OCI-LY1 (cell line): ENCODE data around the gene ASB2.

Experiments
- H2AFZ ChIP-seq: fragments of 200-600 bp; sonication (generic), shearing (Covaris generic); 2 replicates; pipeline ENCODE4 v1.6.0; 2014; ENCODE audit warnings: antibody characterized with exemption, mild to moderate bottlenecking, low read length
- H3F3A ChIP-seq: fragments of 200-600 bp; sonication (generic), shearing (Covaris generic); 2 replicates; pipeline ENCODE4 v1.6.0; 2014; ENCODE audit warnings: mild to moderate bottlenecking, antibody characterized with exemption, low read length, moderate library complexity; ENCODE audit not compliant: insufficient read depth
- H3K27ac ChIP-seq: fragments of 200-600 bp; sonication (generic); 2 replicates; pipeline ENCODE4 v1.5.1; 2014; ENCODE audit warnings: low read length, mixed run types, mild to moderate bottlenecking, low read depth; ENCODE audit not compliant: poor library complexity, severe bottlenecking
- H3K27me3 ChIP-seq: fragments of 200-600 bp; sonication (generic); 2 replicates; pipeline ENCODE4 v1.6.0; 2014; ENCODE audit warnings: antibody characterized with exemption, mild to moderate bottlenecking, low read length, moderate library complexity; ENCODE audit not compliant: insufficient read depth
- H3K36me3 ChIP-seq: fragments of 200-600 bp; sonication (generic); 2 replicates; pipeline ENCODE4 v1.6.1; 2014; ENCODE audit warnings: mild to moderate bottlenecking, antibody characterized with exemption, low read length, moderate library complexity, mixed read lengths; ENCODE audit not compliant: insufficient read depth
- H3K4me1 ChIP-seq: fragments of 200-600 bp; sonication (generic); 2 replicates; pipeline ENCODE4 v1.5.1; 2014; ENCODE audit warnings: mild to moderate bottlenecking, low read length, moderate library complexity; ENCODE audit not compliant: insufficient read depth, severe bottlenecking
- H3K4me2 ChIP-seq: fragments of 200-600 bp; sonication (generic), shearing (Covaris generic); 2 replicates; pipeline ENCODE4 v1.6.1; 2014; ENCODE audit warnings: low read length
- H3K4me3 ChIP-seq: fragments of 200-600 bp; sonication (generic); 2 replicates; pipeline ENCODE4 v1.5.1; 2014; ENCODE audit warnings: low read length, low read depth, mild to moderate bottlenecking, mixed read lengths; ENCODE audit not compliant: poor library complexity, severe bottlenecking
- H3K79me2 ChIP-seq: fragments of 200-600 bp; shearing (Covaris generic); 2 replicates; pipeline ENCODE4 v1.6.1; 2016; ENCODE audit warnings: mixed run types, low read length, mixed read lengths; ENCODE audit not compliant: insufficient read depth
- H3K9ac ChIP-seq: fragments of 200-600 bp; sonication (generic), shearing (Covaris generic); 2 replicates; pipeline ENCODE4 v1.6.1; 2014; ENCODE audit warnings: mild to moderate bottlenecking, low read length, mixed read lengths
- H3K9me2 ChIP-seq: fragments of 200-600 bp; sonication (generic), shearing (Covaris generic); 2 replicates; pipeline ENCODE4 v1.6.1; 2014; ENCODE audit warnings: low read depth, mild to moderate bottlenecking, low read length, mixed read lengths
- H3K9me3 ChIP-seq: fragments of 200-600 bp; shearing (Covaris generic); 2 replicates; pipeline ENCODE4 v1.6.1; 2014; ENCODE audit warnings: low read length, mixed read lengths
- H4K20me1 ChIP-seq: fragments of 200-600 bp; sonication (generic), shearing (Covaris generic); 2 replicates; pipeline ENCODE4 v1.6.0; 2016; ENCODE audit warnings: mild to moderate bottlenecking, low read length; ENCODE audit not compliant: insufficient read depth
- CTCF ChIP-seq: fragments of 200-600 bp; sonication (generic), shearing (Covaris generic); IDR thresholded peaks from 2 replicates; pipeline ENCODE4 v1.5.1; 2017; ENCODE audit warnings: mild to moderate bottlenecking, antibody characterized with exemption, low read length, moderate library complexity, mixed read lengths
- EZH2 ChIP-seq: fragments of 200-600 bp; sonication (generic), shearing (Covaris generic); IDR thresholded peaks from 2 replicates; pipeline ENCODE4 v1.8.0; 2017; ENCODE audit warnings: borderline replicate concordance, mixed run types, mild to moderate bottlenecking, antibody characterized with exemption, low read length, moderate library complexity, mixed read lengths

The ASB2 gene

GRCh38 chr14:93925374-93925895 is 50.9 kb downstream of the ASB2 start:
- no peaks in the 10 kb centered on the region for H3K9me2 ChIP-seq
- H3K9me3 ChIP-seq = no peaks in the 10 kb centered on the region
- TF ChIP-seq CTCF = no peak
- TF ChIP-seq EZH2 = no peak
- no peak overlapping the region for H3K4me3 ChIP-seq
- no peaks in the 10 kb centered on the region for H3K79me2 ChIP-seq
- no peak overlapping the region for H2AFZ ChIP-seq
- no peaks in the 10 kb centered on the region for H3K4me1 ChIP-seq
- no peaks in the 10 kb centered on the region; the same call in 1 of the 2 replicates for H3K36me3 ChIP-seq
- H3K27me3 ChIP-seq = no peaks in the 10 kb centered on the region
- no peaks in the 10 kb centered on the region for H4K20me1 ChIP-seq
- H3K9ac ChIP-seq = no peak overlapping the region
- no peaks in the 10 kb centered on the region for H3F3A ChIP-seq
- H3K4me2 ChIP-seq = no peak overlapping the region
- no peak overlapping the region for H3K27ac ChIP-seq

GRCh38 chr14:93924592-93925355 is 51.6 kb downstream of the ASB2 start:
- Histone ChIP-seq H3K4me2 (no peak overlapping the region), H3K9ac (no peak overlapping the region), H3K9me2 (no peaks in the 10 kb centered on the region), H3K36me3 (no peaks in the 10 kb centered on the region), H3K4me3 (no peak overlapping the region), H3K9me3 (no peaks in the 10 kb centered on the region), H3K27me3 (no peaks in the 10 kb centered on the region), H3F3A (no peaks in the 10 kb centered on the region), H3K27ac (no peak overlapping the region), H4K20me1 (no peaks in the 10 kb centered on the region), H2AFZ (no peak overlapping the region), H3K4me1 (no peaks in the 10 kb centered on the region), H3K79me2 (no peaks in the 10 kb centered on the region)
- TF ChIP-seq CTCF = no peak
- TF ChIP-seq EZH2 = no peak

GRCh38 chr14:93923626-93924025 is 52.7 kb downstream of the ASB2 start:
- Histone ChIP-seq H3K4me3 (no peak overlapping the region), H2AFZ (no peak overlapping the region), H3K4me2 (no peak overlapping the region), H4K20me1 (no peaks in the 10 kb centered on the region), H3K79me2 (no peaks in the 10 kb centered on the region), H3K36me3 (no peaks in the 10 kb centered on the region; the same call in 1 of the 2 replicates), H3K4me1 (no peaks in the 10 kb centered on the region), H3K9me2 (no peaks in the 10 kb centered on the region), H3K27me3 (peaks cover 4% of the 10 kb centered on the region; the same call in 1 of the 2 replicates), H3K9me3 (no peaks in the 10 kb centered on the region), H3K9ac (no peak overlapping the region), H3F3A (no peaks in the 10 kb centered on the region), H3K27ac (no peak overlapping the region)
- TF ChIP-seq CTCF (no peak), EZH2 (no peak)
